ENCODE data around the gene IL27RA.

Gene IL27RA

GRCh38 chr19:14089412-14089661, 57.8 kb downstream of the IL27RA start:
- no peak for DNase-seq (ENCODE audit: low read depth)

GRCh38 chr19:14089662-14090508, 58.3 kb downstream of the IL27RA start:
- DNase-seq (ENCODE audit: low read depth): no peak

- DNase-seq (ENCODE audit: low read depth): peak; percentile 83
These were observed 59.0 kb downstream of the IL27RA start, which contains the start of gene SAMD1 for GRCh38 chr19:14090509-14091080. Gene SAMD1, minus strand, starts transcription at chr19:14090751.

- DNase-seq (ENCODE audit: low read depth): no peak
These were observed 59.7 kb downstream of the IL27RA start for GRCh38 chr19:14091081-14091812.

- no peak for DNase-seq (ENCODE audit: low read depth)
These were observed 60.4 kb downstream of the IL27RA start for GRCh38 chr19:14091813-14092462.

- DNase-seq (ENCODE audit: low read depth): no peak
These were observed 61.7 kb downstream of the IL27RA start for GRCh38 chr19:14093117-14093823.

GRCh38 chr19:14094854-14095253, 63.3 kb downstream of the IL27RA start:
- DNase-seq (ENCODE audit: low read depth): no peak

GRCh38 chr19:14096272-14096992, 64.9 kb downstream of the IL27RA start:
- DNase-seq (ENCODE audit: low read depth): no peak

GRCh38 chr19:14097532-14098151, 66.1 kb downstream of the IL27RA start:
- no peak for DNase-seq (ENCODE audit: low read depth)

- no peak for DNase-seq (ENCODE audit: low read depth)
These were observed 69.5 kb downstream of the IL27RA start for GRCh38 chr19:14101003-14101545.

- DNase-seq (ENCODE audit: low read depth): no peak
These were observed 70.6 kb downstream of the IL27RA start for GRCh38 chr19:14102102-14102696.

GRCh38 chr19:14102756-14103155, 71.2 kb downstream of the IL27RA start:
- DNase-seq (ENCODE audit: low read depth): no peak
